ENCODE results near the gene SCAF8.
"Not testable (repeated sequence)": the region's sequence is repeated elsewhere in the genome, so short reads cannot be mapped to it uniquely, and the experiment has no call there.

The SCAF8 gene

GRCh38 chr6:154782193-154782592 lies 49.0 kb downstream of the SCAF8 start:
- DNase-seq (ENCODE audit: low spot score) = no peak

DNA sequence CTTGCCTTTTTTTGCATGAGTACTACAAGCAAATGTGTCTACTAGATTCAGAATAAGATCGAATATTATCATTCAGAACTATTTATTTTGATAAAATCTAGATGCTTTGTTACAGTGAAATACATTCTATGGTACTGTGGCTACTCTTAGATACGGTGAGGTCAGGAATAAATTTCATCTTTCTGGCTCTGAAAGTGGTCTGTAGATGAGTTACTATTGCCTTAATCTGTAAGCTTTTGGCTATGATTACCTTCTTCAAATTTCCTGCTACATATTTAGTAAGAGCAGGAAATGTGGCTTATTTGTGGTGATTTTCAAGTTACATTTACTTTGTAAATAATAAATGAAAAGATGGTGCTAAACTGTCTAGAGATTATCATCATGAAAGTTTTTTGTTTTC lies 50.0 kb downstream of the SCAF8 start:
- no peak for DNase-seq (ENCODE audit: low spot score)

GRCh38 chr6:154785075-154785474 lies 51.9 kb downstream of the SCAF8 start:
- no peak for DNase-seq (ENCODE audit: low spot score)

DNA sequence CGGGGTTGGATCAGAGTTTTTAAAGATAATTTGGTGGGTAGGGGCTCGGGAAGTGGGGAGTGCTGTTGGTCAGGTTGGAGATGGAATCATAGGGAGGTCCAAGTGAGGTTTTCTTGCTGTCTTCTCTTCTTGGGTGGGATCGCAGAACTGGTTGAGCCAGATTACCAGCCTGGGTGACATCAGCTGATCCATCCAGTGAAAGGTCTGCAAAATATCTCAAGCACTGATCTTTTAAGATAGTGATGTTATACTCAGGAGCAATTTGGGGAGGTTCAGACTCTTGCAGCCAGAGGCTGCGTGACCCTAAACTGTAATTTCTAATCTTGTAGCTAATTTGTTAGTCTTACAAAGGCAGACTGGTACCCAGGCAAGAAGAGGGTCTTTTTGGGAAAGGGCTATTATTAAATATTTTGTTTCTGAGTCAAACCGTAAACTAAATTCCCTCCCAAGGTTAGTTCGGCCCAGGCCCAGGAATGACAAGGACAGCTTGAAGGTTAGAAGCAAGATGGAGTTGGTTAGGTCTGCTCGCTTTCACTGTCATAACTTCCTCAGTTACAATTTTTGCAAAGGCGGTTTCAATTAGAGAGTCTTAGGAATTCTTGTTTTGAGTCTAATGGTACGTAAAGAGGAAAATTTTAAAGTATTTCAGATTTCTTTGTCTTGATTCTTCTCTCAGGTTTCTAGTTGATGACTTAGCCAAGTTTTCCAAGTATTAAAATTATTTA lies 53.1 kb downstream of the SCAF8 start:
- DNase-seq (ENCODE audit: low spot score) = no peak

- DNase-seq (ENCODE audit: low spot score) = no peak
Observed at GRCh38 chr6:154791556-154792317, 58.5 kb downstream of the SCAF8 start.

DNA sequence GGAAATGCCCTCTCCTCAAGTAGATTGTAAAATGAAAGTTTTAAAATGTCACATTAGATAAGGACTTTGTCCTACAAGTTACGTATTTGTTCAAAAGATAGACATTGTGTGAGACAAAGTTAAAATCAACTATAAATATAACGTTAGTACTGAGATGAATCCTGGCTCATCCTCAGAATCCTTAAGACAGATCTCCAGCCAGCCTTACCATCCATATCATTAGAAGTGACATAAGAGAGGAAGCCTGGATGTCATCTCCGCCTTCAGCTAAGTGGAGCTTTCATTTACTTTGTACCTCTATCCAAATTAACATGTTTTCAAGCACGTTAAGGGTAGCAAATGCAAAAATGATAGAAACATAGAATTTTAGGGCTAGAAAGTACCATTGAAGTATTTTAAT lies 59.1 kb downstream of the SCAF8 start:
- DNase-seq (ENCODE audit: low spot score) = no peak

GRCh38 chr6:154792761-154793160 lies 59.5 kb downstream of the SCAF8 start:
- no peak for DNase-seq (ENCODE audit: low spot score)

- DNase-seq (ENCODE audit: low spot score) = no peak
Observed at GRCh38 chr6:154796484-154796883, 63.3 kb downstream of the SCAF8 start.

DNA sequence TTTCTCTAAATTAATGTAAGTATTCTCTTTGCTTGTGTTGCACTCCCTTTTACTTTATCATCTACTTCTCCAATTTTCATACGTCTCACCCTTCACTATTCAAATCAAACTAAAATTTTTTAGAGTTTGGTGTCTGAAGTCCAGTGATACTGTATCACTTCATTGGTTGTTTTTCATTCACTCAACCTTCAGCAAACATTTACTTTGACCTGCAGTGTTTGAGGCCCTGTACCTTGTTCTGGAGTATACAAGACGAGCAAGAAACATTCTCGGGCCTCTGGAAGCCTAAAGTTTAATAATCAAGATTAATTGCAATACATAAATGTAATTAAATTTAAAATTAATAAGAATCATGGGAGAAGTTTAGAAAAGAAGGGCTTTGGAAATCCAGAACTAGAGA lies 64.6 kb downstream of the SCAF8 start:
- no peak for DNase-seq (ENCODE audit: low spot score)

GRCh38 chr6:154800338-154800737 lies 67.1 kb downstream of the SCAF8 start:
- no peak for DNase-seq (ENCODE audit: low spot score)

GRCh38 chr6:154805288-154805911 lies 72.2 kb downstream of the SCAF8 start:
- DNase-seq (ENCODE audit: low spot score) = peak; percentile 49

DNA sequence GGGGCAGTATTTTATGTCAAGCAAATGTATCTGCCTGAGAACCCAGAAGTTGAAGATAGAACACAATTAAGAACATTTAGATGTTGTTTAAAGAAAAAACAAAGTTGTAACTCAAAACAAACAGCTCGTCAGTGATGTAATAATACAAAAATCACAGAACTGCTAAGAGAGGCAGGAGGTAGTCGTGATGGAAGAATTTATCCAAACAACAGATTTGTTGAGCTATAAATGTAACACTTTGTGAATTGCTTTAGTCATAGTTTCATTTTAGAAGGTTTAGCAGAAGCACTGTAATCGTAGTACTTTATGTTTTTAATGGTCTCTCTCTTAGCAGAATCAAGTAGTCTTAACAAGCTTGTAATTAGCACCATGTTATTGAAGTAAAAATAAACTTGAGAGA lies 73.6 kb downstream of the SCAF8 start:
- DNase-seq (ENCODE audit: low spot score) = no peak

DNA sequence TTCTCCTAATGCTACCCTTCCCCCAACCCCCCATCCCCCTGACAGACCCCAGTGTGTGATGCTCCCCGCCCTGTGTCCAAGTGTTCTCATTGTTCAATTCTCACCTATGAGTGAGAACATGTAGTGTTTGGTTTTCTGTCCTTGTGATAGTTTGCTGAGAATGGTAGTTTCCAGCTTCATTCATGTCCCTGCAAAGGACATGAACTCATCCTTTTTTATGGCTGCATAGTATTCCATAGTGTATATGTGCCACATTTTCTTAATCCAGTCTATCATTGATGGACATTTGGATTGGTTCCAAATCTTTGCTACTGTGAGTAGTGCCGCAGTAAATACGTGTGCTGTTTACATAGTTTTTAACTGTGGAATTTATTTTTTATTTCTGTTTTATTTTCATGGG lies 78.4 kb downstream of the SCAF8 start:
- DNase-seq (ENCODE audit: low spot score) = not testable (repeated sequence)

DNA sequence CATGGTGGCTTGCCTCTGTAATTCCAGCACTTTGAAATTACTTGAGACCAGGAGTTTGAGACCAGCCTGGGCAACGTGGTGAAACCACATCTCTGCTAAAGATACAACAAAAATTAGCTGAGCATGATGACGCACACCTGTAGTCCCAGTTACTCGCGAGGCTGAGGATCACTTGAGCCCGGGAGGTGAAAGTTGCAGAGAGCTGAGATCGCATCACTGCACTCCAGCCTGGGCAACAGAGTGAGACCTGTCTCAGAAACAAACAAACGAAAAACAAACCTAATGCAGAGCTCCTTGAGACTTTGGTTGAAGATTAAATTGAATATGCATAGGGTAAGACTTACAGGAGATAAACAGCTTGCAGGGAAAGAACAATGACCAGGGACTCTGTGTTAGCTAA lies 80.8 kb downstream of the SCAF8 start:
- no peak for DNase-seq (ENCODE audit: low spot score)

- no peak for DNase-seq (ENCODE audit: low spot score)
Observed at GRCh38 chr6:154815938-154816820, 83.0 kb downstream of the SCAF8 start.

- no peak for DNase-seq (ENCODE audit: low spot score)
Observed at GRCh38 chr6:154821099-154821498, 87.9 kb downstream of the SCAF8 start.

- no peak for DNase-seq (ENCODE audit: low spot score)
Observed at GRCh38 chr6:154821638-154822037, 88.4 kb downstream of the SCAF8 start.

DNA sequence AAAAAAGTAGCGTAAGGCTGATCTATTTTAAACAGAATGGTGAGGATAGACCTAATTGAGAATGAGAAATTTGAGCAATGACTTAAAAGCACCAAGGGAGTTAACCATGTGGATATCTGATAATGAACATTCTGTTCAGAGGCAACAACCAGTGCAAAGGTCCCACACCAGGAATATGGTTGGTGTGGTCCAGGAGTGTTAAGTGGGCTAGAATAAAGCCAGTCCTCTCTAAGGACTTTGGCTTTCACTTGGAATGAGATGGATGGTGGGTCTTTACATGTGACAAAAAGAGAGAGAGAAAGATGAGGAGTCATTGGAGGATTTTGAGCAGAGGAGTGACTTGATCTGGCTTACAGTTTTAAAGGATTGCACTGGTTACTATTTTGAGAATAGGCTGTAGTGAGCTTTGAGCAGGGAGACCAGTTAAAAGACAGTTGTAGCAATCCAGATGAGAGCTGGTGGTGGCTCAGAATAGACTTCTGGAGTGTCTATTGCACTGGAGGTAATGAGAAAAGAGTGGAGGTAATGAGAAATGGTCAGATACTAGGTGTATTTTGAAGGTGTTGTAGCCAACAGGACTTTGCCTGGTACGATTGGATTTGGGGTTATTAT lies 89.8 kb downstream of the SCAF8 start:
- no peak for DNase-seq (ENCODE audit: low spot score)

DNA sequence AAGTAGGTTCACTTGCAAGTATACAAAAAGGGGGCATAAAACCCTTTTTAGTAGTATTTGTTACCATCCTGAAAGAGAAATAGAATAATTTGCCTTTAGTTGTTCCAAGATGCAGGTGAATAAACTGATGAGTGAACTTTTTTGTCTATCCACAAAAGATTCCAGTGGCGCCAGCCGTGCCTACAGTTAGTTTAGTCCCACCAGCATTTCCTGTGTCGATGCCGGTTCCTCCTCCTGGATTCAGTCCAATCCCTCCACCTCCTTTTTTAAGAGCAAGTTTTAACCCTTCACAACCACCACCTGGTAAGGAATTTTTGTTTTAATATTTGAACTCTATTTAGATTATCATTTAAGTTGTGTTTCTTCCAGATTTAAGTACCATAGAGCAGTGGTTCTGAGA lies 90.9 kb downstream of the SCAF8 start:
- DNase-seq (ENCODE audit: low spot score) = no peak

DNA sequence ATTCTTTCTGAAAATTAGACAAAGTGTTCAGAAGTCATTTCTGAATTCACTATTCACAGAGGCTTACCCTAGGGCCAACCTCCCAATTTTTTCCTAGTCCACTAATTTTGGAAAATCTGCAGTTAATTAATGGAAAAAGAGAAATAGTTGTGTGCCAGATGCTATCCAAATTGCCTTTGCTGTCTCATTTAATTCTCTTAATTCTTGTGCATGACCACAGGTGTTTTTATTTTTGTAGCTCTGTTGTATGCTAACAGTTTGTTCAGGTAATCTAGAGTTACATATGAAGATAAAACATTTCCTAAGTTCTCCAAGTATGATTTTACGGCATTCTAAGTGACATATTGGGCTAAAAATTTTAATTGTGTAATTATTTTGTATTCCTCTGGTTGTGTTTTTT lies 96.8 kb downstream of the SCAF8 start:
- DNase-seq (ENCODE audit: low spot score) = no peak

- no peak for DNase-seq (ENCODE audit: low spot score)
Observed at GRCh38 chr6:154830771-154831170, 97.6 kb downstream of the SCAF8 start.

- DNase-seq (ENCODE audit: low spot score) = no peak
Observed at GRCh38 chr6:154835307-154835706, 102.1 kb downstream of the SCAF8 start.

Data from globus pallidus (tissue), 1 donor.